Measurements from ENCODE around the gene BRD9.
"Not testable (repeated sequence)": the region's sequence is repeated elsewhere in the genome, so short reads cannot be mapped to it uniquely, and the experiment has no call there.

Gene BRD9

GRCh38 chr5:915946-916345 is 23.3 kb upstream of the BRD9 start:
- no peak overlapping the region for H3K4me3 ChIP-seq (ENCODE audit: low read length)
- TF ChIP-seq ZNF274 (IDR thresholded peaks at IDR 0.05; ENCODE audit: low read depth, low read length) = no peak

- not testable (repeated sequence) for H3K4me3 ChIP-seq (ENCODE audit: low read length)
Measured at GRCh38 chr5:915346-915745, 22.7 kb upstream of the BRD9 start.

- no peak overlapping the region for H3K4me3 ChIP-seq (ENCODE audit: low read length)
- TF ChIP-seq ZNF274 (IDR thresholded peaks at IDR 0.05; ENCODE audit: low read depth, low read length) = no peak
Measured at GRCh38 chr5:914612-915011, 22.0 kb upstream of the BRD9 start.

GRCh38 chr5:914174-914573 is 21.6 kb upstream of the BRD9 start:
- no peak for TF ChIP-seq ZNF274 (IDR thresholded peaks at IDR 0.05; ENCODE audit: low read depth, low read length)
- no peak overlapping the region for H3K4me3 ChIP-seq (ENCODE audit: low read length)

- no peak for TF ChIP-seq ZNF274 (IDR thresholded peaks at IDR 0.05; ENCODE audit: low read depth, low read length)
- no peak overlapping the region for H3K4me3 ChIP-seq (ENCODE audit: low read length)
Measured at GRCh38 chr5:912280-913091, 19.9 kb upstream of the BRD9 start.

- no peak for TF ChIP-seq ZNF274 (IDR thresholded peaks at IDR 0.05; ENCODE audit: low read depth, low read length)
Measured at GRCh38 chr5:911601-912000, 19.0 kb upstream of the BRD9 start.

GRCh38 chr5:910769-911160 is 18.2 kb upstream of the BRD9 start:
- no peak for TF ChIP-seq ZNF274 (IDR thresholded peaks at IDR 0.05; ENCODE audit: low read depth, low read length)
- H3K4me3 ChIP-seq (ENCODE audit: low read length) = no peak overlapping the region

More at GRCh38 chr5:911601-912000, 19.0 kb upstream of the BRD9 start:
- no peak overlapping the region for H3K4me3 ChIP-seq (ENCODE audit: low read length)

- TF ChIP-seq ZNF274 (IDR thresholded peaks at IDR 0.05; ENCODE audit: low read depth, low read length) = no peak
- no peak overlapping the region for H3K4me3 ChIP-seq (ENCODE audit: low read length)
Measured at GRCh38 chr5:909994-910768, 17.6 kb upstream of the BRD9 start.

- no peak overlapping the region for H3K4me3 ChIP-seq (ENCODE audit: low read length)
- TF ChIP-seq ZNF274 (IDR thresholded peaks at IDR 0.05; ENCODE audit: low read depth, low read length) = no peak
Measured at GRCh38 chr5:909086-909485, 16.5 kb upstream of the BRD9 start.

GRCh38 chr5:908172-908571 is 15.6 kb upstream of the BRD9 start:
- H3K4me3 ChIP-seq (ENCODE audit: low read length) = no peak overlapping the region
- no peak for TF ChIP-seq ZNF274 (IDR thresholded peaks at IDR 0.05; ENCODE audit: low read depth, low read length)

- no peak overlapping the region for H3K4me3 ChIP-seq (ENCODE audit: low read length)
- TF ChIP-seq ZNF274 (IDR thresholded peaks at IDR 0.05; ENCODE audit: low read depth, low read length) = no peak
Measured at GRCh38 chr5:907366-907910, 14.8 kb upstream of the BRD9 start.

GRCh38 chr5:905139-905642 is 12.6 kb upstream of the BRD9 start:
- no peak for TF ChIP-seq ZNF274 (IDR thresholded peaks at IDR 0.05; ENCODE audit: low read depth, low read length)
- H3K4me3 ChIP-seq (ENCODE audit: low read length) = no peak overlapping the region

GRCh38 chr5:903756-904096 is 11.1 kb upstream of the BRD9 start:
- no peak for TF ChIP-seq ZNF274 (IDR thresholded peaks at IDR 0.05; ENCODE audit: low read depth, low read length)
- H3K4me3 ChIP-seq (ENCODE audit: low read length) = no peak overlapping the region

GRCh38 chr5:902129-902916 is 9.7 kb upstream of the BRD9 start:
- no peak for TF ChIP-seq ZNF274 (IDR thresholded peaks at IDR 0.05; ENCODE audit: low read depth, low read length)

More at GRCh38 chr5:902129-902916, 9.7 kb upstream of the BRD9 start:
- H3K4me3 ChIP-seq (ENCODE audit: low read length) = no peak overlapping the region
